CD4-positive, CD25-positive, alpha-beta regulatory T cell (primary cell): ENCODE data around the gene SEC31B. TPM values are rescaled to one million over a fixed set of nuclear protein-coding genes. Genes with fewer than 3 reads are reported as not detected.

ENCODE experiments used
- ATAC-seq, 2 donors: fragments of 150-1000 bp; cut with Tn5 transposase; one replicate each; pipeline ENCODE4 v1.10.0; 2021; ENCODE audit warnings: low read depth in 2 of 2, moderate number of reproducible peaks in 2 of 2, moderate library complexity in 1 of 2
- DNase-seq, 3 donors: peaks; one replicate each; pipeline versions ENCODE4 v3.0.0 to v3.0.0-alpha.2; 2012 to 2022; ENCODE audit warnings: mixed read lengths in 1 of 3
- H3K27ac ChIP-seq: one replicate; pipeline ENCODE4 v1.7.0; 2013; ENCODE audit warnings: mild to moderate bottlenecking, low read length; ENCODE audit not compliant: insufficient read depth, poor library complexity, severe bottlenecking
- H3K27me3 ChIP-seq: one replicate; pipeline ENCODE4 v1.7.0; 2013; ENCODE audit warnings: low read length; ENCODE audit not compliant: control insufficient read depth, insufficient read depth
- H3K36me3 ChIP-seq: one replicate; pipeline ENCODE4 v1.7.0; 2013; ENCODE audit warnings: mild to moderate bottlenecking, low read length, moderate library complexity; ENCODE audit not compliant: control insufficient read depth, insufficient read depth
- H3K4me1 ChIP-seq: 2 replicates; pipeline ENCODE4 v1.7.0; 2013; ENCODE audit warnings: mild to moderate bottlenecking, low read length; ENCODE audit not compliant: insufficient read depth, control insufficient read depth, poor library complexity, severe bottlenecking
- H3K4me3 ChIP-seq: one replicate; pipeline ENCODE4 v1.7.0; 2013; ENCODE audit warnings: low read depth, mild to moderate bottlenecking, low read length, moderate library complexity
- H3K9me3 ChIP-seq, 2 experiments: 1 replicate in 1 of 2; 2 replicates in 1 of 2; pipeline ENCODE4 v1.7.0; 2013; ENCODE audit warnings: low read length in 2 of 2, mild to moderate bottlenecking in 1 of 2, moderate library complexity in 1 of 2; ENCODE audit not compliant: control insufficient read depth in 2 of 2
- H3K27ac Mint-ChIP-seq, 3 donors: one replicate each; pipeline ENCODE4 v1.8.0; 2020 to 2022; ENCODE audit warnings: mild to moderate bottlenecking in 3 of 3, mixed read lengths in 3 of 3, moderate library complexity in 2 of 3
- H3K27me3 Mint-ChIP-seq: one replicate; pipeline ENCODE4 v1.8.0; 2022; ENCODE audit warnings: mild to moderate bottlenecking, mixed read lengths
- H3K36me3 Mint-ChIP-seq: one replicate; pipeline ENCODE4 v1.8.0; 2020; ENCODE audit warnings: mixed read lengths
- H3K4me1 Mint-ChIP-seq, 4 donors: one replicate each; pipeline ENCODE4 v1.8.0; 2020 to 2022; ENCODE audit warnings: mixed read lengths in 4 of 4, mild to moderate bottlenecking in 1 of 4
- H3K4me3 Mint-ChIP-seq, 4 donors: one replicate each; pipeline ENCODE4 v1.8.0; 2020 to 2022; ENCODE audit warnings: mild to moderate bottlenecking in 4 of 4, mixed read lengths in 4 of 4, moderate library complexity in 3 of 4
- H3K9me3 Mint-ChIP-seq, 7 donors: one replicate each; pipeline ENCODE4 v1.8.0; 2020 to 2022; ENCODE audit warnings: mixed read lengths in 7 of 7, mild to moderate bottlenecking in 3 of 7, moderate library complexity in 2 of 7
- polyA plus RNA-seq, 4 donors: library from polyadenylated mRNA; unstranded; fragments of 300-500 nt; fragmentation: Illumina TruSeq; gene quantifications; one replicate each; pipeline ENCODE4 v1.2.3, GENCODE V29; 2021
- total RNA-seq: library from RNA; stranded (reverse); gene quantifications from one replicate; pipeline ENCODE4 v1.2.3, GENCODE V29; 2022

The SEC31B gene
- total and polyA plus RNA-seq, 5 donors from 2014 or later: 1.2 to 73.3 (median 2.9) TPM

GRCh38 chr10:100516847-100517246, 2.8 kb downstream of the SEC31B start:
- H3K4me1 ChIP-seq: peaks cover 14% of the 10 kb centered on the region
- ATAC-seq (no peak), DNase-seq (no peak)
- no peaks in the 10 kb centered on the region for H3K27me3 ChIP-seq
- Mint-ChIP-seq H3K27ac (no peak overlapping the region), H3K4me3 (no peak overlapping the region), H3K9me3 (no peaks in the 10 kb centered on the region), H3K36me3 (peaks cover 25% of the 10 kb centered on the region), H3K4me1 (peaks cover 8 to 41% (median 31%) of the 10 kb centered on the region in 4 donors), H3K27me3 (no peaks in the 10 kb centered on the region)
- H3K4me3 ChIP-seq: no peak overlapping the region
- peaks cover 10% of the 10 kb centered on the region for H3K36me3 ChIP-seq
- no peaks in the 10 kb centered on the region for H3K9me3 ChIP-seq
- H3K27ac ChIP-seq: no peak overlapping the region

- Mint-ChIP-seq H3K27ac (peak overlapping the region in 2 of 3 donors; percentile 15 to 54), H3K9me3 (no peaks in the 10 kb centered on the region), H3K36me3 (peaks cover 29% of the 10 kb centered on the region)
Observed at GRCh38 chr10:100515612-100516011, 4.0 kb downstream of the SEC31B start.

DNA sequence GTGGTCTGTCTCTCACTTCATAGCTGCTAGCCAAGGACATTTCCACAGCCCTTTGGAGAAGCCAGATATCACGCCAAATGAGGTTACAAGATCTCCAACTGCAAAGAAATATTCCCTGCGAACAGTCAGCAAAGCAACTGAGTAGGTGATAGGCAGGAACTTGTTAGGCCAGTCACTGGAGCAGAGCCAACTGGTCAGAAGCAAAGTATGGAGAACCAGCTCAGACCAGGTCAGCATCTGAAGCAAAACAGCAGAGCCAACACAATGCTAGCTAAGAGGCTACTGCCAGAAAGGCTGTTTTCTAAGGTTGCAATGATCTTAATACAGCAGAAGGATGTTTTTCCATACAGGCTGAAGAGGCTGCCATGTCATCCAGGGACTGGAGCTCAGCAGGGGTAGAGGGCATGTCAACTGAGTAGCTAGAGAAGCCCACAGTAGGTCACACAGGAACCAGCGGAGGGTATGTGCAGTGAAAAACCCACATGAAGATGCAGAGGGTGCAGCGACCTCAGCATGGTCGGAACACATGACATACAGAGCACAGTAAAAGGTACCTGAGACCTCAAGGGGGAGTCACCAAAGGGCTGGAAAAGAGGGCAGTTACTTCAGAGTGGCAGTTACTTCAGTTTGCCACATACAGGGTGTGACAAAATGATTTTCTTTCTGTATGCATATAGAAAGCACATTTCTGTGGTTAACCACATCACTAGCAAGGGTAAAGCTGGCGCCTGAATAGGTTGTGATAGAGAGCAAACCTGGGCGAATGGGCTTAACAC, 8.9 kb downstream of the SEC31B start:
- Histone ChIP-seq H3K4me1 (peaks cover 62% of the 10 kb centered on the region), H3K4me3 (peak overlapping the region; percentile 46), H3K36me3 (peaks cover 15% of the 10 kb centered on the region), H3K27me3 (no peaks in the 10 kb centered on the region), H3K9me3 (no peaks in the 10 kb centered on the region), H3K27ac (peak overlapping the region; percentile 69)
- H3K27me3 Mint-ChIP-seq: no peaks in the 10 kb centered on the region
- peaks cover 19 to 74% (median 59%) of the 10 kb centered on the region in 4 donors for H3K4me1 Mint-ChIP-seq
- peak overlapping the region; percentile 83 to 97 (median 88) for H3K27ac Mint-ChIP-seq
- DNase-seq (peak; percentile 46 to 97 (median 86)), ATAC-seq (peak; percentile 85 to 87)
- peaks cover 31% of the 10 kb centered on the region for H3K36me3 Mint-ChIP-seq
- H3K9me3 Mint-ChIP-seq: no peaks in the 10 kb centered on the region
- peak overlapping the region; percentile 27 to 82 (median 52) for H3K4me3 Mint-ChIP-seq

More at GRCh38 chr10:100515612-100516011, 4.0 kb downstream of the SEC31B start:
- H3K4me3 Mint-ChIP-seq: no peak overlapping the region
- Histone ChIP-seq H3K4me3 (no peak overlapping the region), H3K27ac (no peak overlapping the region), H3K9me3 (no peaks in the 10 kb centered on the region), H3K27me3 (no peaks in the 10 kb centered on the region), H3K4me1 (peaks cover 26% of the 10 kb centered on the region), H3K36me3 (peaks cover 10% of the 10 kb centered on the region)
- ATAC-seq (no peak), DNase-seq (no peak)
- no peaks in the 10 kb centered on the region for H3K27me3 Mint-ChIP-seq
- H3K4me1 Mint-ChIP-seq: peaks cover 13 to 53% (median 39%) of the 10 kb centered on the region in 4 donors

GRCh38 chr10:100509241-100509840, 10.3 kb downstream of the SEC31B start:
- Mint-ChIP-seq H3K4me1 (peaks cover 25 to 76% (median 59%) of the 10 kb centered on the region in 4 donors), H3K27ac (peak overlapping the region; percentile 88 to 97 (median 95)), H3K4me3 (peak overlapping the region; percentile 8 to 87 (median 64)), H3K27me3 (no peaks in the 10 kb centered on the region), H3K9me3 (no peaks in the 10 kb centered on the region), H3K36me3 (peaks cover 36% of the 10 kb centered on the region)
- H3K27me3 ChIP-seq: no peaks in the 10 kb centered on the region
- DNase-seq: peak in 2 of 3 donors; percentile 44 to 96
- peak overlapping the region; percentile 50 for H3K4me3 ChIP-seq
- peak; percentile 44 to 46 for ATAC-seq
- H3K27ac ChIP-seq: peak overlapping the region; percentile 69
- peaks cover 62% of the 10 kb centered on the region for H3K4me1 ChIP-seq
- H3K9me3 ChIP-seq: no peaks in the 10 kb centered on the region
- H3K36me3 ChIP-seq: peaks cover 23% of the 10 kb centered on the region

GRCh38 chr10:100508691-100509150, 10.9 kb downstream of the SEC31B start:
- no peaks in the 10 kb centered on the region for H3K9me3 ChIP-seq
- DNase-seq: peak; percentile 31 to 93 (median 75)
- peaks cover 26% of the 10 kb centered on the region for H3K36me3 ChIP-seq
- H3K4me1 Mint-ChIP-seq: peaks cover 25 to 73% (median 57%) of the 10 kb centered on the region in 4 donors
- peaks cover 62% of the 10 kb centered on the region for H3K4me1 ChIP-seq
- peaks cover 37% of the 10 kb centered on the region for H3K36me3 Mint-ChIP-seq
- no peaks in the 10 kb centered on the region for H3K27me3 Mint-ChIP-seq
- peak overlapping the region; percentile 69 for H3K27ac ChIP-seq
- ATAC-seq: peak; percentile 53 to 57
- peak overlapping the region; percentile 8 to 87 (median 64) for H3K4me3 Mint-ChIP-seq
- no peaks in the 10 kb centered on the region for H3K9me3 Mint-ChIP-seq
- peak overlapping the region; percentile 50 for H3K4me3 ChIP-seq
- H3K27ac Mint-ChIP-seq: peak overlapping the region; percentile 88 to 97 (median 95)
- no peaks in the 10 kb centered on the region for H3K27me3 ChIP-seq

GRCh38 chr10:100508266-100508665, 11.4 kb downstream of the SEC31B start:
- ATAC-seq (no peak), DNase-seq (peak in 1 of 3 donors; percentile 44)
- Histone ChIP-seq H3K27me3 (no peaks in the 10 kb centered on the region), H3K36me3 (peaks cover 26% of the 10 kb centered on the region), H3K9me3 (no peaks in the 10 kb centered on the region), H3K4me1 (peaks cover 62% of the 10 kb centered on the region), H3K27ac (peak overlapping the region; percentile 54), H3K4me3 (peak overlapping the region; percentile 27)
- Mint-ChIP-seq H3K36me3 (peaks cover 39% of the 10 kb centered on the region), H3K4me3 (peak overlapping the region; percentile 8 to 77 (median 33)), H3K9me3 (no peaks in the 10 kb centered on the region), H3K27ac (peak overlapping the region; percentile 88 to 97 (median 95)), H3K27me3 (no peaks in the 10 kb centered on the region), H3K4me1 (peaks cover 25 to 73% (median 57%) of the 10 kb centered on the region in 4 donors)

- Histone ChIP-seq H3K4me1 (peaks cover 54% of the 10 kb centered on the region), H3K27ac (no peak overlapping the region), H3K9me3 (no peaks in the 10 kb centered on the region), H3K27me3 (no peaks in the 10 kb centered on the region), H3K4me3 (no peak overlapping the region), H3K36me3 (peaks cover 32% of the 10 kb centered on the region)
- peak overlapping the region in 2 of 3 donors; percentile 15 to 44 for H3K27ac Mint-ChIP-seq
- DNase-seq: no peak
- no peak overlapping the region for H3K4me3 Mint-ChIP-seq
- H3K27me3 Mint-ChIP-seq: no peaks in the 10 kb centered on the region
- H3K9me3 Mint-ChIP-seq: no peaks in the 10 kb centered on the region
- peaks cover 42% of the 10 kb centered on the region for H3K36me3 Mint-ChIP-seq
- no peak for ATAC-seq
- peaks cover 25 to 65% (median 50%) of the 10 kb centered on the region in 4 donors for H3K4me1 Mint-ChIP-seq
Observed at GRCh38 chr10:100507357-100507732, 12.3 kb downstream of the SEC31B start.
